Measurements from ENCODE around the gene ZNF469. TPM values are rescaled to one million over a fixed set of nuclear protein-coding genes. Genes with fewer than 3 reads are reported as not detected.

The ZNF469 gene
- polyA plus RNA-seq, 1 donor (not counting 4 experiments of a cell fraction or from before 2014, with no cell fraction given), result not detected

DNA sequence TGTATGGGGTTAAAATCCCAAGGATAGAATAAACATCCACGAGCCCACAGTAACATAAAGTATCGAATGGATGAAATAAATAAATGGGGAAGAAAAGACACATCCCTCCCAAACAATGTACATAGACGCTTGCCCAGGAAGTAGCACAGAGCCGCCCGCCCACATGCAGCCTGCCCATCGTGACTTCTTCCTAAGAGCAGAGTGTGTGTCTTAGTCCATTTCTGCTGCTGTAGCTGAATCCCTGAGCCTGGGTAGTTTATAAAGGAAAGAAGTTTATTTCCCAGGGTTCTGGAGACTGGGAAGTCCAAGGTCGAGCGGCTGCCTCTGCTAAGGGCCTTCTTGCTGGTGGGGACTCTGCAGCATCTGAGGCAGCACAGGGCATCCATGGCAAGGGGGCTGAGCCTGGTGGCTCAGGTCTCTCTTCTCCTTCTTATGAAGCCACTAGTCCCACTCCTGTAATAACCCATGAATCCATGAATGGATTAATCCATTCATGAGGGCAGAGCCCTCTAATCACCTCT lies 39.4 kb upstream of the ZNF469 start:
- no peaks in the 10 kb centered on the region for H3K9me1 ChIP-seq (ENCODE audit: control insufficient read depth, extremely low read depth, insufficient read depth, low read length)
- dilution Hi-C loops (cut with MboI; ENCODE audit: extremely low pct_ligation_motif_present, low sequenced_read_pairs), result no loop called here
- H3K9ac ChIP-seq (ENCODE audit: control insufficient read depth, extremely low read depth, insufficient read depth, low read length), result no peak overlapping the region
- H2AFZ ChIP-seq (ENCODE audit: control insufficient read depth, low read length), result no peak overlapping the region
- H3K4me1 ChIP-seq (ENCODE audit: control insufficient read depth, extremely low read depth, insufficient read depth, low read length), result no peaks in the 10 kb centered on the region
- no peak overlapping the region for H3K4me2 ChIP-seq (ENCODE audit: control insufficient read depth, extremely low read depth, insufficient read depth, low read depth, low read length)
- no peaks in the 10 kb centered on the region for H3K9me3 ChIP-seq (ENCODE audit: control insufficient read depth, low read depth, low read length)
- no peak for FAIRE-seq
- H3K27me3 ChIP-seq (ENCODE audit: control insufficient read depth, extremely low read depth, insufficient read depth, low read length), result peaks cover 13% of the 10 kb centered on the region
- no peaks in the 10 kb centered on the region for H3K79me2 ChIP-seq (ENCODE audit: control insufficient read depth, insufficient read depth, low read length)
- no peak overlapping the region for H3K4me3 ChIP-seq (ENCODE audit: control insufficient read depth in 2 of 3, extremely low read depth in 1 of 3, insufficient read depth in 2 of 3, low read depth in 1 of 3, low read length in 3 of 3)
- no peaks in the 10 kb centered on the region for H4K20me1 ChIP-seq (ENCODE audit: control insufficient read depth, extremely low read depth, insufficient read depth, low read length)
- no peaks in the 10 kb centered on the region for H3K36me3 ChIP-seq (ENCODE audit: control insufficient read depth in 2 of 2, extremely low read depth in 1 of 2, insufficient read depth in 2 of 2, low read length in 2 of 2)
- TF ChIP-seq, protein P1, sequence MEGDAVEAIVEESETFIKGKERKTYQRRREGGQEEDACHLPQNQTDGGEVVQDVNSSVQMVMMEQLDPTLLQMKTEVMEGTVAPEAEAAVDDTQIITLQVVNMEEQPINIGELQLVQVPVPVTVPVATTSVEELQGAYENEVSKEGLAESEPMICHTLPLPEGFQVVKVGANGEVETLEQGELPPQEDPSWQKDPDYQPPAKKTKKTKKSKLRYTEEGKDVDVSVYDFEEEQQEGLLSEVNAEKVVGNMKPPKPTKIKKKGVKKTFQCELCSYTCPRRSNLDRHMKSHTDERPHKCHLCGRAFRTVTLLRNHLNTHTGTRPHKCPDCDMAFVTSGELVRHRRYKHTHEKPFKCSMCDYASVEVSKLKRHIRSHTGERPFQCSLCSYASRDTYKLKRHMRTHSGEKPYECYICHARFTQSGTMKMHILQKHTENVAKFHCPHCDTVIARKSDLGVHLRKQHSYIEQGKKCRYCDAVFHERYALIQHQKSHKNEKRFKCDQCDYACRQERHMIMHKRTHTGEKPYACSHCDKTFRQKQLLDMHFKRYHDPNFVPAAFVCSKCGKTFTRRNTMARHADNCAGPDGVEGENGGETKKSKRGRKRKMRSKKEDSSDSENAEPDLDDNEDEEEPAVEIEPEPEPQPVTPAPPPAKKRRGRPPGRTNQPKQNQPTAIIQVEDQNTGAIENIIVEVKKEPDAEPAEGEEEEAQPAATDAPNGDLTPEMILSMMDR (optimal IDR thresholded peaks at IDR 0.05 in 1 of 3, IDR thresholded peaks at IDR 0.05 in 1 of 3, conservative IDR thresholded peaks at IDR 0.05 in 1 of 3; ENCODE audit: extremely low read depth in 1 of 3, insufficient read depth in 2 of 3, low read length in 3 of 3), result no peak
- no peak for TF ChIP-seq EZH2 (IDR thresholded peaks at IDR 0.05; ENCODE audit: low read length)
- no peak for DNase-seq (ENCODE audit: low read depth, low spot score)
- no peak overlapping the region for H3K27ac ChIP-seq (ENCODE audit: control insufficient read depth, insufficient read depth, low read length)

DNA sequence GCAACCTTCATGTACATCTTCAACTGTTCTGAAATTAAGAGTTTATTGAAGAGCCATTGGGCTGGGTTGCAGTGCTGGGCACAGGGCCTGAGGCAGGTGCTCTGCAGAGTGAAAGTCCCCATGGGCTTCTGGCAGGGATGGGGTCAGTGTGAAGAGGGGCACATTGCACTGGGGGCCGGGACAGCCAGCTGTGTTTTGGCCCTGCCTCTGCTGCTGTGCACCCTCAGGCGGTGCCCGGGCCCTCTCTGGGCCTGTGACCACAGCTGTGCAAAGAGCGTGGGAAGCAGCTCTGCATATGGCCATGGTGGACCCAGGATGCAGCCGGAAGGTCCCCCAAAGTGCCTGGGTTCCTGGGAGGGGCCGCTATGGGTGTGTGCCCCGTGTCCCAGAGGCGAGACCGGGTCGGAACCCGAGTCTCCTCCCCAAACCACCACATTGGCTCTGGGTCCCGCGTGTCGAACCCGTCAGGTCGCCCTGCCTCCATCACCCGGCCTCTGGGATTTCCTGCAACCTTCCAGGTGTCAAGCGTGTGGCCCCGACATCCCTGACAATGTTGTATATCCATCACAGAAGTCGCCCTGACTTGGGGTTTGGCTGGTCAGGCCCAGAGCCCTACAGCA lies 38.2 kb upstream of the ZNF469 start:
- no peak overlapping the region for H3K27ac ChIP-seq (ENCODE audit: control insufficient read depth, insufficient read depth, low read length)
- no peak overlapping the region for H3K9ac ChIP-seq (ENCODE audit: control insufficient read depth, extremely low read depth, insufficient read depth, low read length)
- dilution Hi-C loops (cut with MboI; ENCODE audit: extremely low pct_ligation_motif_present, low sequenced_read_pairs), result no loop called here
- no peaks in the 10 kb centered on the region for H4K20me1 ChIP-seq (ENCODE audit: control insufficient read depth, extremely low read depth, insufficient read depth, low read length)
- no peak for FAIRE-seq
- H3K4me1 ChIP-seq (ENCODE audit: control insufficient read depth, extremely low read depth, insufficient read depth, low read length), result no peaks in the 10 kb centered on the region
- no peak overlapping the region for H2AFZ ChIP-seq (ENCODE audit: control insufficient read depth, low read length)
- H3K27me3 ChIP-seq (ENCODE audit: control insufficient read depth, extremely low read depth, insufficient read depth, low read length), result peaks cover 13% of the 10 kb centered on the region
- H3K9me3 ChIP-seq (ENCODE audit: control insufficient read depth, low read depth, low read length), result no peaks in the 10 kb centered on the region
- no peak overlapping the region for H3K4me2 ChIP-seq (ENCODE audit: control insufficient read depth, extremely low read depth, insufficient read depth, low read depth, low read length)
- H3K36me3 ChIP-seq (ENCODE audit: control insufficient read depth in 2 of 2, extremely low read depth in 1 of 2, insufficient read depth in 2 of 2, low read length in 2 of 2), result no peaks in the 10 kb centered on the region
- DNase-seq (ENCODE audit: low read depth, low spot score), result no peak
- H3K9me1 ChIP-seq (ENCODE audit: control insufficient read depth, extremely low read depth, insufficient read depth, low read length), result no peaks in the 10 kb centered on the region
- no peaks in the 10 kb centered on the region for H3K79me2 ChIP-seq (ENCODE audit: control insufficient read depth, insufficient read depth, low read length)
- no peak for TF ChIP-seq EZH2 (IDR thresholded peaks at IDR 0.05; ENCODE audit: low read length)
- TF ChIP-seq, protein P1 (optimal IDR thresholded peaks at IDR 0.05 in 1 of 3, IDR thresholded peaks at IDR 0.05 in 1 of 3, conservative IDR thresholded peaks at IDR 0.05 in 1 of 3; ENCODE audit: extremely low read depth in 1 of 3, insufficient read depth in 2 of 3, low read length in 3 of 3), result no peak
- no peak overlapping the region for H3K4me3 ChIP-seq (ENCODE audit: control insufficient read depth in 2 of 3, extremely low read depth in 1 of 3, insufficient read depth in 2 of 3, low read depth in 1 of 3, low read length in 3 of 3)
